Colonic mucosa (tissue), 4 donors: Measurements from ENCODE around the gene PCLO. TPM values are rescaled to one million over a fixed set of nuclear protein-coding genes. Genes with fewer than 3 reads are reported as not detected.

ENCODE experiments used
- DNase-seq: peaks from one replicate; pipeline ENCODE4 v3.0.0-alpha.2; 2020
- H3K27ac ChIP-seq: fragments of 200-600 bp; one replicate; pipeline ENCODE4 v1.8.0; 2021
- H3K27me3 ChIP-seq: fragments of 200-600 bp; one replicate; pipeline ENCODE4 v1.8.0; 2021
- H3K36me3 ChIP-seq: fragments of 200-600 bp; one replicate; pipeline ENCODE4 v1.8.0; 2021
- H3K4me1 ChIP-seq: fragments of 200-600 bp; one replicate; pipeline ENCODE4 v1.8.0; 2021; ENCODE audit warnings: mild to moderate bottlenecking
- H3K4me3 ChIP-seq: fragments of 200-600 bp; one replicate; pipeline ENCODE4 v1.8.0; 2021
- H3K9ac ChIP-seq, 2 donors: one replicate each; pipeline ENCODE4 v1.7.0; 2013; ENCODE audit warnings: control low read depth in 2 of 2, low read depth in 2 of 2, low read length in 2 of 2
- H3K9me3 ChIP-seq: fragments of 200-600 bp; one replicate; pipeline ENCODE4 v1.8.0; 2021
- CTCF ChIP-seq: fragments of 200-600 bp; IDR thresholded peaks from one replicate; pipeline ENCODE4 v1.8.0; 2022; ENCODE audit warnings: antibody characterized with exemption, mild to moderate bottlenecking
- intact Hi-C: fragments of 100-400 bp; cut with DNase I; formaldehyde crosslinking; loops from one replicate; pipeline ENCODE4 v1.14.1; 2022
- total RNA-seq, 2 donors: library from RNA; stranded (reverse); fragmentation: NEBNext Ultra II Directional in 1 of 2; extraction: Animal tissue kit (Norgen Biotek cat#: 25700) in 1 of 2; gene quantifications; one replicate each; pipeline ENCODE4 v1.2.1, GENCODE V29; 2021
- donor health status: healthy.
- donor health status: DM: no; HTN: no; CAD: no.
- donor health status: DM: no; HTN: no; CAD: no.

Gene PCLO
- total RNA-seq, 2 donors from 2014 or later = 6.9 to 8.8 TPM

GRCh38 chr7:82818171-82818570 is 344.5 kb downstream of the PCLO start:
- H3K36me3 ChIP-seq = no peaks in the 10 kb centered on the region
- no peak overlapping the region for H3K4me3 ChIP-seq
- H3K9me3 ChIP-seq = no peaks in the 10 kb centered on the region
- intact Hi-C loops = no loop called here
- H3K9ac ChIP-seq = no peak overlapping the region
- no peak for DNase-seq
- H3K4me1 ChIP-seq = no peaks in the 10 kb centered on the region
- no peak for TF ChIP-seq CTCF
- H3K27ac ChIP-seq = no peak overlapping the region
- H3K27me3 ChIP-seq = no peaks in the 10 kb centered on the region

- H3K9ac ChIP-seq = no peak overlapping the region
- no peak overlapping the region for H3K4me3 ChIP-seq
- H3K27me3 ChIP-seq = no peaks in the 10 kb centered on the region
- H3K27ac ChIP-seq = no peak overlapping the region
- no peaks in the 10 kb centered on the region for H3K9me3 ChIP-seq
- no peaks in the 10 kb centered on the region for H3K4me1 ChIP-seq
- intact Hi-C loops = no loop called here
- no peak for DNase-seq
- no peaks in the 10 kb centered on the region for H3K36me3 ChIP-seq
- TF ChIP-seq CTCF = no peak
Measured at GRCh38 chr7:82816272-82816671, 346.4 kb downstream of the PCLO start.

GRCh38 chr7:82810558-82811259 is 352.0 kb downstream of the PCLO start:
- TF ChIP-seq CTCF = peak; percentile 45
- Histone ChIP-seq H3K9ac (no peak overlapping the region), H3K4me3 (no peak overlapping the region), H3K27me3 (no peaks in the 10 kb centered on the region), H3K36me3 (no peaks in the 10 kb centered on the region), H3K4me1 (no peaks in the 10 kb centered on the region), H3K27ac (no peak overlapping the region), H3K9me3 (no peaks in the 10 kb centered on the region)
- intact Hi-C loops = loop anchor here (2.0 to 5.0 kb wide), 3 partner anchors 262 to 557 kb away; no protein-coding TSS in a partner anchor
- DNase-seq = no peak

- DNase-seq = no peak
- no peaks in the 10 kb centered on the region for H3K9me3 ChIP-seq
- H3K4me3 ChIP-seq = no peak overlapping the region
- no peaks in the 10 kb centered on the region for H3K36me3 ChIP-seq
- TF ChIP-seq CTCF = no peak
- H3K27ac ChIP-seq = no peak overlapping the region
- no peaks in the 10 kb centered on the region for H3K27me3 ChIP-seq
- H3K4me1 ChIP-seq = no peaks in the 10 kb centered on the region
- intact Hi-C loops = no loop called here
- H3K9ac ChIP-seq = no peak overlapping the region
Measured at GRCh38 chr7:82808633-82809032, 354.1 kb downstream of the PCLO start.

- intact Hi-C loops = no loop called here
Measured at GRCh38 chr7:82805527-82805960, 357.1 kb downstream of the PCLO start.

More at GRCh38 chr7:82805527-82805960, 357.1 kb downstream of the PCLO start:
- TF ChIP-seq CTCF = no peak
- H3K9ac ChIP-seq = no peak overlapping the region
- no peaks in the 10 kb centered on the region for H3K27me3 ChIP-seq
- H3K36me3 ChIP-seq = no peaks in the 10 kb centered on the region
- H3K9me3 ChIP-seq = no peaks in the 10 kb centered on the region
- H3K27ac ChIP-seq = no peak overlapping the region
- no peak overlapping the region for H3K4me3 ChIP-seq
- DNase-seq = no peak
- H3K4me1 ChIP-seq = no peaks in the 10 kb centered on the region
